NCI-H446 treated with DMSO at 0.1 percent for 48 hours (cell line): ENCODE measurements around the gene MRPS30.
"Not testable (repeated sequence)": the region's sequence is repeated elsewhere in the genome, so short reads cannot be mapped to it uniquely, and the experiment has no call there.

ENCODE experiments used
- DNase-seq: peaks from one replicate; lab custom pipeline; 2025; lab: John Stamatoyannopoulos, UW

MRPS30 gene

DNA sequence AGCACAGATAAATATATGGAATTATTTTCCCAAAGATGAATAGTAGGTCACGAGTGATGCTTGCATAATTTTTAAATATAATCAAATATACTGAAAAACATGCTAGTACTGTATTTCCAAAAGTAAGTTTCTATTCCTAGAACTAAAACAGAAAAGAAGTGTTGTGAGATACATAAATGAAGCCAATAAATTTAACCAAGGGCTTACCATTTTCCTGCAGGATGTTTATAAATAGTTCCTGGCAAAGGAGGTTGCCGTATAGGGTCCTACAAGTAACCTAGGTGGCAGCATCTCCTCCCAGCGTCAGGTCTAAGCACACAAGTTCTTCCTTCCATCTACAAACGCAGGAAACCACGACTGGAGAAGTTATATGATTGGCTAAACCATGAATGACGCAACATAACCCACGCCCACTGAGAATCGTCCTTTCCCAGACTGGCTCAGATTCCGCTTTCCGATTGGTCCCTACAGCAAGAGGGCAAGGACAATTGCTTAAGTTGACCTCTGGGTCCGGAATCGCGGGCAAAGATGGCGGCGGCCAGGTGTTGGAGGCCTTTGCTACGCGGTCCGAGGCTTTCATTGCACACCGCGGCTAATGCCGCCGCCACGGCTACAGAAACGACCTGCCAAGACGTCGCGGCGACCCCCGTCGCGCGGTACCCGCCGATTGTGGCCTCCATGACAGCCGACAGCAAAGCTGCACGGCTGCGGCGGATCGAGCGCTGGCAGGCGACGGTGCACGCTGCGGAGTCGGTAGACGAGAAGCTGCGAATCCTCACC, at the start of gene MRPS30:
Gene MRPS30, plus strand, starts transcription at position 513 of the 780 bp plus-strand sequence. Its CDS starts 16 bp downstream, at position 529.
- peak; percentile 100 for DNase-seq

DNA sequence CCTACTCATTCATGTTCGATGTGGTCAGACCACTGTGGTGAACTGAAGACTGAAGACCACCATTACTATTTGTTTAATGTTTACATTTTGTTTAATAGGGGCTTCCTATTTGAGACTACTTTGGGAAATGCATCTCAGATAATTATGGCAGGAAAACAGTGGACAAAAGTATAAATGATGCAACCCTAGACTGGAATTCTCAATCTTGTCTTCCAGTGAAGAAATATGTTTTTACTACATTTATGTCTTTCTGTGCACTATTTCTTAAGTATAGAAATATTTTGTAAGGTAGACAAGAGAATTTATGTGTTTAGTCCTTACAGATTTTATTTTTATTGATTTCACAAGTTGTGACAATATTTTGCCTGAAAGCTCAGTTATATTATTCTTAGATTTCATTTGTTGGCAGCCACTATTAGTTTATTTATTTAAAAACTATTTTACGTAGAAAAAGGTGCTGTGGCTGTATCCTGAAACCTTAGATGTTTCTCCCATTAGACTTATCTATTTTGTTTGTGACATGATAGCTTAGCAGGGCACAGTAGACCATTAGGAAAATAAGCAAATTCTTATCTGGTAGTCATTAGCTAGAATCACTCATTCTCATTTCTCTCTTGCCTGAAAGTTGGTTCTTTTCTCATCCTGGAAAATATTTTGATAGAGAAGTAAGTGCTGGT, 39.4 kb upstream of the MRPS30 start:
- no peak for DNase-seq

DNA sequence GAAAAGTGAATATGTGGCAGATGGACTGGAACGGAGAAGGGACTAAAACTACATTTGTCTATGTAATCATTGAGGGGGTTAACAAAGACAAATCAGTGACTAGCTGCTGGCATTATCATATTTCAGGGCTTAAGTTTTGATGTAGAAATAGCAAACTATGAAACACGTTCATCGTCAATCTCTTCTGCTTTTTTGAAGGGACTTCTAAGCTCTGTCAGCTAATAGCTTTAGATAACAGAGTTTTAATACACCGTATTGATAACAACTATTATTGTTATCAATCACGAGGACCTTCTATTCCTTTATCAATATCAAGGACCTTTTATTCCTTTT, 38.9 kb upstream of the MRPS30 start:
- no peak for DNase-seq

DNA sequence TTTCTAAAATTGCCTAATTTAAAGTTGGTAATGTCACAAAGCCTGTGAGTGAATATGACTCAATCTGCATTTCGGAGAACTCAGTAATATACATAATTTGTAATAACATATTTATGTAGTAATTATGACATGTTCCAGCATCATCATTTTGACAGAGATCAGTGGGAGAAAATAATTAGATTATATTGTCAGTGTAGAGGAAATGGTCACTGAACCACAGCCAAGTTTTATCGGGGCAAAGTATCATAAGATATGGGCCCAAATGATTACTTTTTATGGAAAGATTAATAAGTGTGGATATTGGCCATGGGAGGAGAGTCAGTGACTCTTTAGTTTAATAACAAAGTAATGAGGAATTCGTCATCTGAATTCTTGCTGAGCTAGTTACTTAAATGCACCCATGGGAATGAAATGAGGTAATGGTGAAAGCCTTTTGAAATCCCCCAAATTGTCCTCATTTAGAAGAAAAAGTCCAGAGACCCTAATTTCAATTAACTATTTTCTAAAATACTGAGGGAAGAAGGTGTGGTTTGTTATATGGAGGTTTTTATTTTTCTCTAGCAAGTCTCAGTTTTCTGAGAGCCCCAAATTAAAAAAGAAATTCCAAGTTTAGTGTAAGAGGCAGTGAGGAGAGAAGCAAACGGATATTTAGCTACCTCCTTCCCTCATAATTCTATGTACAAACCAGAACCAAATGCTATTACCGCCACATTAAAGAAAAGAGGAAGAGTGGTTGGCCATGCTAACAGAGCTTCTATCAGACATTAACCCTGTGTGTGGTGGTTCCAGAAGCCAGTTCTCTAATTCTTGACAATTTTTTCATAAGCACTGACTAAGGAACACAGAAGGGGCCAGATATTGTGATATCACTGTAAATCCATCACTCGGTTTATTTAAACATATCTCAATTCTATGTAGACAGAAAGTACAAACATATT, 37.7 kb upstream of the MRPS30 start:
- DNase-seq: no peak

DNA sequence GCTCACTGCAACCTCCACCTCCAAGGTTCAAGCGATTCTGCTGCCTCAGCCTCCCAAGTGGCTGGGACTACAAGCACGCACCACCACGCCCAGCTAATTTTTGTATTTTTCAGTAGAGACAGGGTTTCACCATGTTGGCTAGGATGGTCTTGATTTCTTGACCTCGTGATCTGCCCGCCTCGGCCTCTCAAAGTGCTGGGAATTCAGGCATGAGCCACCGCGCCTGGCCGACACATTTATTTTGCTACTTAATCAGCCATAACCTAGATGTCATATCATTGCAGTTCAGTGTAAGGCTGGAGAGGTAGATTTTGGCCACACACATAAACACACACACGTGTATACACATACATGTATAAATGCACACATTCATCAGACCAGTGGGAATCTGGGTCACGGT, 36.4 kb upstream of the MRPS30 start:
- DNase-seq: not testable (repeated sequence)

DNA sequence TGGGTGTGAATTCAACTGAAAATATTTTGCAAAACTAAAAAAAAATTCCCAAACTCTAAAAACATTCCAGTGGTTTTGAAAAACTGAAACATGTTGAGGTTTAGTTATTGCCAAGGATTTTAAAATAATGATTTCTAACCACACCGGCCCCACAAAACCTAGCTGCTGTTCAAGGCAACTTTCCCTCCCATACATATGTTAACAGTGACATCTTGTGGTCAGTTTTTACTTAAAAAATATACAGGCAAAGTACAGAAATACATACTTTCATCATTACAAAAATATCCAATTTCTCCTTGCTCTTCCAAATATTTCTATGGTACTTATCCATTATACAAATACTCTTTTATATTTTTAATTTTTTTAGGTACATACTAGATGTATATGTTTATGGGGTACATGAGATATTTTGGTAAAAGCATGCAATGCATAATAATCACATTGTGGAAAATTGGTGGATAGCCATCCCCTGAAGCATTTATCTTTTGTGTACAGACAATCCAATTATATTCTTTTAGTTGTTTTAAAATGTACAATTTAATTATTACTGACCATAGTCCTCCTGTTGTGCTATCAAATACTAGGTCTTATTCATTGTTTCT, 34.4 kb upstream of the MRPS30 start:
- peak; percentile 53 for DNase-seq

DNA sequence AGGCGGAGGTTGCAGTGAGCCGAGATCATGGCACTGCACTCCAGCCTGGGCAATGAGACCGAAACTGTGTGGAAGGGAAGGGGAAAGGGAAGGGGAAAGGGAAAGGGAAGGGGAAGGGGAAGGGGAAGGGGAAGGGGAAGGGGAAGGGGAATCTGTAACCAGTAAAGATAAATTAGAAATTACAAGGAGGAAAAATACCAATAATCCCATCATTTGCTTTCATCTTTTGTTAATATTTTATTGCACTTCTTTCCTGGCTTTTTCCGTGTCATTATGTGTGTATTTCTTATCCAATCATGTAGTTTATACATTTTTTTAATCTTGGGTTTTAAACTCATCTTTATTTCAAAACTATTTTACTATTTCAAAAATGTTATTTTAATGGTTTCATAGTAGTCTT, 29.6 kb upstream of the MRPS30 start:
- no peak for DNase-seq

DNA sequence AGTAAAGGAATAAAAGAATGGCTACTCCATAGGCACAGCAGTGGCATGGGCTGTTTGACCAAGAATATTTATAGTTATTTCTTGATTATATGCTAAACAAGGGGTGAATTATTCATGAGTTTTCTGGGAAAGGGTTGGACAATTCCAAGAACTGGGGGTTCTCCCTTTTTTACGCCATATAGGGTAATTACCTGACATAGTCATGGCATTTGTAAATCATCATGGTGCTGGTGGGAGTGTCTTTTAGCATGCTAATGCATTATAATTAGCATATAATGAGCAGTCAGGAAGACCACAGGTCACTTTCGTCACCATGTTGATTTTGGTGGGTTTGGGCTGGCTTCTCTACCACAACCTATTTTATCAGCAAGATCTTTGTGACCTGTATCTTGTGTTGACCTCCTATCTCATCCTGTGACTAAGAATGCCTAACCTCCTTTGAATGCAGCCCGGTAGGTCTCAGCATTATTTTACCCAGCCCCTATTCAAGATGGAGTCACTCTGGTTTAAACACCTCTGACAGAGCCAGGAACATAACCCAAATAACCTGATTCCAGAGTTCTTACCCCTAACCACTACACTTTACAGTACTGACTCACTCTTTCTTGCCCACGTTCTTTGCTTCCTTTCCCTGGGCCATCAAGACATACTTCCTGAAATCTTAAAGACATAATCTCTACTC, 25.0 kb upstream of the MRPS30 start:
- no peak for DNase-seq

DNA sequence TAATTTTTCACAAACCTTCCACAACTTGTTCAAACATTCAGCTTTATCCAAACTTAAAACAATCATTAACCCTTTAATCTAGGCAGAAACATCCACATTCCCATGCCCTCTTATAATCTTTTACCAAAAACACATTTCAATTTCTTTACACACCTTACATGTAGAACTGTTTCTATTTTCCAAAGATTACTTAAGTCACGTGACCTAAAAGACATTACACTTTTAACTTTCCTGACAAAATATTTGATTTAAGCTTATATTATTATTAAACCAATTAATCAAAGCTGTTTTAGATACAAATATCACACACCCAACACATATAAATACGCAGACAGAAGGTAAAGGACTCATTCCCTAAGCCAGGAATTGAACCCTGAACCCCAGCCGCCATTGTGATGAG, 21.0 kb upstream of the MRPS30 start:
- no peak for DNase-seq

DNA sequence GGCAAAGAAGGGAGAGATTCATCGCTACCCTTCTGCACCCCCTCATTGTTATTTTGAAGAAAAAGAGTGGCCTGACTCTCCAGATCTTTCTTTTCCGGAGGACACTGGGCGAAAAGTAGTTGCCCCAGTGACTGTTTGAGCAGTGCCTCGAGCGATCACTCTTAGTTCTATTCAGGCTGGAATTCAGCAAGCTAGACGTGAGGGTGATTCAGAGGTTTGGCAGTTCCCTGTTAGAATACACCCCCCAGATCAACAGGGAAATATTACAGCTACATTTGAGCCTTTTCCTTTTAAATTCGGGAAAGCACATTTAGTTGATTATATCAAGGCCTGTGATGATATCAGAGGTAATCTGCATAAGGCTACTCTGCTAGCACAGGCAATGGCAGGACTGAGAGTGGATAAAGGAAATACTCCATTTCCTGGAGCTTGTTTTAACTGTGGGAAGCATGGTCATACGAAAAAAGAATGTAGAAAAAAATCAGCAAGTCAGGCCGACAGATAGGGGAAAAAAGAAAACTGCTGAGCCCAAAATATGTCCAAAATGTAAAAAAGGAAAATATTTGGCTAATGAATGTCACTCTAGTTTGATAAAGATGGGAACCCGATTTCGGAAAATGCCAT, 19.3 kb upstream of the MRPS30 start:
- DNase-seq: not testable (repeated sequence)

DNA sequence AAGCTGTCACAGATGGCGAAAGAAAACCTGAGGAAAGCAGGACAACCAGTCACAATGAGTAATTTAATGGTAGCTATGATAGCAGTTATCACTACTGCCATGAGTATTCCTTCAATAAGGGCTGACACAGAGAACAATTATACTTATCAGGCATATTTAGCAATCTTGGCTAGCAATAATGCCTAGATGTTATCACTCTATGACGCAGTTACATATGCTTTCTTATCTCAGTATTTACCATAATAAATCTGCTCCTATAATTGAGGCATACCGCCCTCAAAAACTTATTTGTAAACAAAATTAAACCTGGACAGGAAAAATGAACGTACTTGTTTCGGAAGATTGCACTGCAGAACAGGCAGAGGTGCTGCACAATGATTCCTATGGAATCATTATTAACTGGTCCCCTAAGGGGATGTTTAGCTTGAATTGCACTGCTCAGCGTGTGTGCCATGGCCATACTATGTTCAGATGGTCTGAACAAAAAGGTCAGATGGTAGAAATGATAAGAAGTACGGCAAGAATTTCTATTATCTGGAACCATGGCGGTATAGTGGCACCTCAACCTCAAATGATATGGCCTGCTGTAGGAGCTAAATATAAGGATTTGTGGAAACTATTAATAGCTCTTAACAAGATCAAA, 16.6 kb upstream of the MRPS30 start:
- not testable (repeated sequence) for DNase-seq

DNA sequence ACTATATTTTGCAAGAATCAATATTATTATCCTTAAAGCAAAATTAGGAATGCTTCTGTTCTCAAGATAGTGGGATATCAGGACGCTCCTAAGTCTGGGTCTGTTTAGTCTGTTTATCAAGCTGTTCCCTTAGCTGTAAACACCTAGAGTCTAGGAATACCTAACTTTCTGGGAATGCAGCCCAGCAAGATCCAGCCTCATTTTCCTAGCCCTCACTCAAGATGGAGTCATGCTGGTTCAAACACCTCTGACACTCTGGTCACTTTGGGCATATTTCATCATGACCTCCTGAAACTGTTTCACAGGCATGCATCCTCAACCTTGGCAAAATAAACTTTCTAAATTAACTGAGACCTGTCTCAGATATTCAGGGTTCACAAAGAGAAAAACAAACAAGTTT, 14.4 kb upstream of the MRPS30 start:
- DNase-seq: no peak

DNA sequence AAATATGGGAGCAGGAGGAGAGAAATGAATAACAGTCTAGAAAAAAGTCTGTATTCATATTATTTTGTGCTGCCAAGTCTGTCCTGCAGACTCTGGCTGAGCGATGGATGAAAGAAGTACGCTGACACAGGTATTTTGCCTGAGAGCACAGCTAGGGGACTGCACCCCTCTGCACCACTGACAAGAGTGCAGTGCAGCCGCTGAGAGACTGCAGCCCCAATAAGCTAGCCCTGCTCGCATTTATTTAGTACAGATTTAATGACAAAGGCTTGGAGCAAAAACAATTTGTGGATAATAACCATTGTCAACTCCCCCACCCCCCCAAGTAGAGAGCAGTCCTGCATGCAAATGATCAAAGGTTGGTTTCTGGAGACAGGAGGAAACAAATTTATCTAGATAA, 13.3 kb upstream of the MRPS30 start:
- no peak for DNase-seq

DNA sequence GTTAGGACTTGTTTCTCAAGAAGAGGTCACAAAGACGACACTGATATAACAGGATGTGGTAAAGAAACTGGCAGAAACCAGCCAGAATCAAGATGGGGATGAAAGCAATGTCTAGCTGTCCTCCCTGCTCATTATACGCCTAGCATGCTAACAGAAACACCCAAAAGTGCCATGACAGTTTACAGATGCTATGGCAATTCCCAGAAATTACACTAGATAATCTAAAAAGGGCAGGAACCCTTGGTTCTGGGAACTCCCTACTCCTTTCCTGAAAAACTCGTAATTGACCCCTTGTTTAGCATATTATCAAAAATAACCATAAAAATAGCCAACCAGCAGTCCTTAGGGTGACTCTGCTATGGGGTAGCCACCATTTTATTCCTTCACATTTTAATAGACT, 10.9 kb upstream of the MRPS30 start:
- DNase-seq: no peak

DNA sequence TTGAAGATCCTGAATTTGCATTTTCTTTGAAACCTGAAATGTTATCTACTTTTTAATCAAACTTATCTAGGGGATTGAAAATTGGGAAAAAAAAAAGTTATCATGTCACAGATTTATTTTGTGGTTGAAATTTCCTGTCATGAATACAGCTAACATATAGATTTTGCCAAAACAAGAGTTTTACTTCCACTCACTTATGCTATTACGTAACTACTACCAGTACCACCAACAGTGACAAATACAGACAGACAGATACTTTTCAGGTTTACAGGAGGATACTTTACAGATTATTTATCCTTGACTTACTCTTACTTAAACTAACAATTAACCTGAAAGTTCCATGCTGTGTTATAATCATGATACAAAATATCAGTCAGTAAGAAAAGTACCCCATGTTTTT, 6.8 kb upstream of the MRPS30 start:
- no peak for DNase-seq

DNA sequence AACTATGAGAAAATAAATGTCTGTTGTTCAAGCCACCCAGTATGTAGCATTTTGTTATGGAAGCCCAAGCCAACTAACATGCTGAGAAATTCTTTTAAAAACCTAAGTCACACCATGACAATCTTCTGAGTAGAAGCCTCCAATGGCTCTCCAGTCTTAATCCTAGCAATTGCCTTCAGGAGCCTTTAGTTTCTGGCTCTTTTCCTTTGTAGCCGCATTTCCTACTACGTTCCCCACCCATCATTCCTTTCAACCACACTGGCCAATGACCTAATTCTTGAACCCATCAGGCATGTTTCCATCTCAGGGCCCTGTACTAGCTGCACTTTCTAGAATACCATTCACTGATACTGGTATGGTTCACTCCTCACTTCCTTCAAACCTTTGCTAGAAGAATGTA, 2.1 kb upstream of the MRPS30 start:
- no peak for DNase-seq

DNA sequence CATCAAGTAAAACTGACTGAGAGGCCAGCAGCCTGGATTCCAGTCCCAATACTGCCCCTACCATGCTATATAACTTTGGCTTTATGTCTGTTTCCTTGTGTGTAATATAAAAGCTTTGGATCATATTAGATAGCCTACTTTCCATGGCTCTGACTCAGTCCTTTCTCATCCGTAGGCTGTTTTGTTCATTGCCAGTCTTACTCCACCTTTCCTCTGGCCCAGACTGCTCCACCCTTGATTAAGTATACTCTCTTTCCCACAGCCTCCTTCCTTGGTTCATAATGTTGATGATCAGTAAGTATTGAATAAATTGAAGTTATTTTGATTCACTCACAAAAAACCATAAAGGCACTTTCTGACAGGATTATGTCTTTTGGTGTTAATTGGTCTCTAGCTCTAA, 1.5 kb upstream of the MRPS30 start:
- no peak for DNase-seq

DNA sequence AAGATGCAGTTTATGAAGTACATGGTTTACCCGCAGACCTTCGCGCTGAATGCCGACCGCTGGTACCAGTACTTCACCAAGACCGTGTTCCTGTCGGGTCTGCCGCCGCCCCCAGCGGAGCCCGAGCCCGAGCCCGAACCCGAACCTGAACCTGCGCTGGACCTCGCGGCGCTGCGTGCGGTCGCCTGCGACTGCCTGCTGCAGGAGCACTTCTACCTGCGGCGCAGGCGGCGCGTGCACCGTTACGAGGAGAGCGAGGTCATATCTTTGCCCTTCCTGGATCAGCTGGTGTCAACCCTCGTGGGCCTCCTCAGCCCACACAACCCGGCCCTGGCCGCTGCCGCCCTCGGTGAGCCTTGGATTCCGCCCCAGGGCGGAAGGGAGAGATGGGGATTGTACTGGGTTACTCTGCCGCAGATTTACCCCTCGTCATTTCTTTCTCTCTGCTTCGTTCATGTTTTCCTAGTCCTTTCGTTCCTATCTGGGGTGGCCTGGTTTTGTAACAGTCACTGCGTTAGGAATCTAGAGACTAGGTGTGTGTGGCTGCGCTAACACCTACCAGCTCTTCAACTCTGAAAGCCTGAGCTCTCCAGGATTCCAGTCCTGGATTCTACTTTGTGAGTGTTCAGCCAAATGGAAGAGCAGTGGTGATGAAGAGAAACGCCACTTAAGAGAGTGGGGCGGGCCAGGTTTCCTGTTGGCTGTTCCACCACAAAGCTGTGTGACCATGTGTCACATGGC, 638 bp downstream of the MRPS30 start:
- peak; percentile 47 for DNase-seq

DNA sequence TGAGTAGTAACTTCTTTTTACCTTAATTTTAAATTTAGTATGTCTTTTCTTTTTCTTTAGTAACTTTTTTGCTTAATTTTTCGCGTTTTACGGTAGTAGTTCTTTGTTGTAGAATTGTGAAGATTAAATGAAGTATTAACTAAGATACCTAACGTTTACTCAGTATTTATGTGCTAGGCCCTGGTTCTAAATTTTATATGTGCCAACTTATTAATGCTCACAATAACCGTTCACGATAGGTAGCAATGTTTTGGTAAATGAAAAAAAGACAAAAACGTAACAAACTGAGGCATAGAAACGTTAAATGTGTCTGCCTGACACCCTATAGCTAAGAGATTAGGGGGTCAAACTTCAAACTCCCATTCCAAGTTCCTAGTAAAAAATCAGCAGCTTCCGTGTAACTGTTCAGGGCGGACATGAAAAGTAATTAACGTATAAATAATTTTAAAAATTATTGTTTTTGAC, 1.2 kb downstream of the MRPS30 start:
- DNase-seq: no peak

DNA sequence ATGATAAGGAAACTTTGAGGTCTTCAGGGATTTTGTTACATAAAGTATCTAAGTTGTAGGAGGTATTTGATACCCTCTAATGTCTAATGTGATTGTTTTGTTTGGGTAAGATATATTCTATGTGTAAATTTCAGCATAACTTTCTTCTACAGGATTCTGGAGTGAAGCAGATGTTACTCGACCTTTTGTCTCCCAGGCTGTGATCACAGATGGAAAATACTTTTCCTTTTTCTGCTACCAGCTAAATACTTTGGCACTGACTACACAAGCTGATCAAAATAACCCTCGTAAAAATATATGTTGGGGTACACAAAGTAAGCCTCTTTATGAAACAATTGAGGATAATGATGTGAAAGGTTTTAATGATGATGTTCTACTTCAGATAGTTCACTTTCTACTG, 6.0 kb downstream of the MRPS30 start:
- no peak for DNase-seq
